Right lobe of liver (tissue), 4 donors: ENCODE results near the gene ZNF189.

Experiments used
- CTCF ChIP-seq, 4 donors: fragments of 200-600 bp in 3 of 4; fragments of 450-650 bp in 1 of 4; IDR thresholded peaks; one replicate each; pipeline versions ENCODE4 v1.5.1 to v1.8.0; 2016 to 2022; ENCODE audit warnings: antibody characterized with exemption in 4 of 4, mild to moderate bottlenecking in 2 of 4
- POLR2A ChIP-seq: fragments of 450-650 bp; IDR thresholded peaks from one replicate; pipeline ENCODE4 v1.6.1; 2017; ENCODE audit warnings: antibody characterized with exemption, mild to moderate bottlenecking
- donor health status: DM: no; HTN: no; CAD: no.
- donor health status: DM: no; HTN: no; CAD: no.
- donor health status: DM: no; HTN: yes; CAD: no.

- TF ChIP-seq CTCF (IDR thresholded peaks at IDR 0.05) (no peak), POLR2A (no peak)
These were observed 45.0 kb upstream of the ZNF189 start for GRCh38 chr9:101353683-101354082.
